K562 (cell line): Measurements from ENCODE around the gene SDC3. TPM values are rescaled to one million over a fixed set of nuclear protein-coding genes. Genes with fewer than 3 reads are reported as not detected.

Experiments used
- ARID1B ChIP-seq: fragments of 450-650 bp; IDR thresholded peaks from 2 replicates; pipeline ENCODE4 v1.6.1; 2016; ENCODE audit warnings: antibody characterized with exemption, mild to moderate bottlenecking, inconsistent platforms
- CREB1 ChIP-seq, 2 experiments: sonication (generic) in 1 of 2; formaldehyde crosslinking in 1 of 2; IDR thresholded peaks; 2 replicates each; pipeline versions ENCODE4 v1.6.1 to v1.8.0; 2012 to 2022; ENCODE audit warnings: inconsistent platforms in 1 of 2, mild to moderate bottlenecking in 1 of 2, missing genetic modification reagents in 1 of 2, moderate library complexity in 1 of 2
- MAFG ChIP-seq: fragments of 450-650 bp; conservative IDR thresholded peaks from 2 replicates; pipeline ENCODE4 v1.6.1; 2016; ENCODE audit warnings: missing genetic modification characterization, missing compliant biosample characterization
- NR2C2 ChIP-seq, 2 experiments: fragments of 200-800 bp in 1 of 2; sonication (Bioruptor generic) in 1 of 2; sonication (generic) in 1 of 2; formaldehyde crosslinking in 1 of 2; IDR thresholded peaks; 2 replicates each; pipeline versions ENCODE4 v1.6.1 to v1.8.0; 2016 to 2022; ENCODE audit warnings: mild to moderate bottlenecking in 1 of 2, missing compliant biosample characterization in 1 of 2, missing genetic modification characterization in 1 of 2, missing genetic modification reagents in 1 of 2
- PHTF2 ChIP-seq: fragments of 250-450 bp; sonication (Bioruptor Pico); IDR thresholded peaks from 2 replicates; pipeline ENCODE4 v1.5.0; 2021; ENCODE audit warnings: mild to moderate bottlenecking
- ZBTB40 ChIP-seq, 2 experiments: fragments of 450-650 bp in 1 of 2; sonication (generic) in 1 of 2; formaldehyde crosslinking in 1 of 2; IDR thresholded peaks; 2 replicates each; pipeline versions ENCODE4 v1.7.1 to v1.9.0; 2016 to 2022; ENCODE audit warnings: inconsistent platforms in 1 of 2, mild to moderate bottlenecking in 1 of 2, missing genetic modification reagents in 1 of 2
- polyA plus RNA-seq, 8 experiments: library from polyadenylated mRNA; depleted of rRNA in 4 of 8; stranded (reverse) in 5 of 8; unstranded in 3 of 8; fragments of >200 nt; fragmentation: Nextera tagmentation in 2 of 8; fragmentation: Illumina TruSeq in 1 of 8; extraction: Ambion mirVana in 2 of 8; extraction: Trizol in 1 of 8; gene quantifications; 2 replicates each; pipeline versions ENCODE4 v1.2.1 to v1.2.3, GENCODE V29; 2011 to 2014; ENCODE audit warnings: inconsistent platforms in 1 of 8, missing spikeins in 1 of 8
- total RNA-seq, 7 experiments: library from RNA; depleted of rRNA in 6 of 7; stranded (reverse); fragments of >200 nt in 6 of 7; fragmentation: Illumina TruSeq in 2 of 7; extraction: Trizol in 2 of 7; gene quantifications; 2 replicates each; pipeline versions ENCODE4 v1.2.1 to v1.2.3, GENCODE V29; 2011 to 2021; ENCODE audit warnings: low replicate concordance in 1 of 7
- TF ChIP-seq, protein P1 (sequence below): fragments of 250-450 bp; sonication (Bioruptor Pico); IDR thresholded peaks from 2 replicates; pipeline ENCODE4 v1.5.0; 2021; ENCODE audit warnings: mild to moderate bottlenecking, borderline replicate concordance
- TF ChIP-seq, protein P2 (sequence below): fragments of 450-650 bp; IDR thresholded peaks from 2 replicates; pipeline ENCODE4 v1.6.1; 2018; ENCODE audit not compliant: partially characterized antibody

Gene SDC3
- total and polyA plus RNA-seq, 9 of the 15 experiments (the other 6 are each of a cell fraction or from before 2014, with no cell fraction given) = 0.38 to 44.1 (median 12.1) TPM

GRCh38 chr1:30872033-30872947, 36.3 kb downstream of the SDC3 start (continued):
- TF ChIP-seq, protein P1, sequence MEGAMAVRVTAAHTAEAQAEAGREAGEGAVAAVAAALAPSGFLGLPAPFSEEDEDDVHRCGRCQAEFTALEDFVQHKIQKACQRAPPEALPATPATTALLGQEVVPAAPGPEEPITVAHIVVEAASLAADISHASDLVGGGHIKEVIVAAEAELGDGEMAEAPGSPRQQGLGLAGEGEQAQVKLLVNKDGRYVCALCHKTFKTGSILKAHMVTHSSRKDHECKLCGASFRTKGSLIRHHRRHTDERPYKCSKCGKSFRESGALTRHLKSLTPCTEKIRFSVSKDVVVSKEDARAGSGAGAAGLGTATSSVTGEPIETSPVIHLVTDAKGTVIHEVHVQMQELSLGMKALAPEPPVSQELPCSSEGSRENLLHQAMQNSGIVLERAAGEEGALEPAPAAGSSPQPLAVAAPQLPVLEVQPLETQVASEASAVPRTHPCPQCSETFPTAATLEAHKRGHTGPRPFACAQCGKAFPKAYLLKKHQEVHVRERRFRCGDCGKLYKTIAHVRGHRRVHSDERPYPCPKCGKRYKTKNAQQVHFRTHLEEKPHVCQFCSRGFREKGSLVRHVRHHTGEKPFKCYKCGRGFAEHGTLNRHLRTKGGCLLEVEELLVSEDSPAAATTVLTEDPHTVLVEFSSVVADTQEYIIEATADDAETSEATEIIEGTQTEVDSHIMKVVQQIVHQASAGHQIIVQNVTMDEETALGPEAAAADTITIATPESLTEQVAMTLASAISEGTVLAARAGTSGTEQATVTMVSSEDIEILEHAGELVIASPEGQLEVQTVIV (CRISPR knock-in tag) = peak; percentile 82; the same call in 1 of the 2 replicates
- TF ChIP-seq, protein P2, sequence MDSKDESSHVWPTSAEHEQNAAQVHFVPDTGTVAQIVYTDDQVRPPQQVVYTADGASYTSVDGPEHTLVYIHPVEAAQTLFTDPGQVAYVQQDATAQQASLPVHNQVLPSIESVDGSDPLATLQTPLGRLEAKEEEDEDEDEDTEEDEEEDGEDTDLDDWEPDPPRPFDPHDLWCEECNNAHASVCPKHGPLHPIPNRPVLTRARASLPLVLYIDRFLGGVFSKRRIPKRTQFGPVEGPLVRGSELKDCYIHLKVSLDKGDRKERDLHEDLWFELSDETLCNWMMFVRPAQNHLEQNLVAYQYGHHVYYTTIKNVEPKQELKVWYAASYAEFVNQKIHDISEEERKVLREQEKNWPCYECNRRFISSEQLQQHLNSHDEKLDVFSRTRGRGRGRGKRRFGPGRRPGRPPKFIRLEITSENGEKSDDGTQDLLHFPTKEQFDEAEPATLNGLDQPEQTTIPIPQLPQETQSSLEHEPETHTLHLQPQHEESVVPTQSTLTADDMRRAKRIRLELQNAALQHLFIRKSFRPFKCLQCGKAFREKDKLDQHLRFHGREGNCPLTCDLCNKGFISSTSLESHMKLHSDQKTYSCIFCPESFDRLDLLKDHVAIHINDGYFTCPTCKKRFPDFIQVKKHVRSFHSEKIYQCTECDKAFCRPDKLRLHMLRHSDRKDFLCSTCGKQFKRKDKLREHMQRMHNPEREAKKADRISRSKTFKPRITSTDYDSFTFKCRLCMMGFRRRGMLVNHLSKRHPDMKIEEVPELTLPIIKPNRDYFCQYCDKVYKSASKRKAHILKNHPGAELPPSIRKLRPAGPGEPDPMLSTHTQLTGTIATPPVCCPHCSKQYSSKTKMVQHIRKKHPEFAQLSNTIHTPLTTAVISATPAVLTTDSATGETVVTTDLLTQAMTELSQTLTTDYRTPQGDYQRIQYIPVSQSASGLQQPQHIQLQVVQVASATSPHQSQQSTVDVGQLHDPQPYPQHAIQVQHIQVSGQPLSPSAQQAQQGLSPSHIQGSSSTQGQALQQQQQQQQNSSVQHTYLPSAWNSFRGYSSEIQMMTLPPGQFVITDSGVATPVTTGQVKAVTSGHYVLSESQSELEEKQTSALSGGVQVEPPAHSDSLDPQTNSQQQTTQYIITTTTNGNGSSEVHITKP = peak; percentile 54
- TF ChIP-seq MAFG (tag) (peak; percentile 90), CREB1 (IDR thresholded peaks at IDR 0.05) (peak; percentile 95), CREB1 (CRISPR knock-in tag; IDR thresholded peaks at IDR 0.05) (peak; percentile 95), PHTF2 (no peak), ZBTB40 (IDR thresholded peaks at IDR 0.05) (0 out of 2 replicates have a peak, but pooled peaks have one; percentile 15), ZBTB40 (CRISPR knock-in tag; IDR thresholded peaks at IDR 0.05) (no peak), ARID1B (peak; percentile 88), NR2C2 (CRISPR knock-in tag; IDR thresholded peaks at IDR 0.05) (peak; percentile 30; the same call in 1 of the 2 replicates), NR2C2 (tag; IDR thresholded peaks at IDR 0.05) (peak; percentile 83)
